WTC11 (cell line): ENCODE results near the gene ATG2B. TPM values are rescaled to one million over a fixed set of nuclear protein-coding genes. Genes with fewer than 3 reads are reported as not detected.

Experiments used
- ATAC-seq: fragments of 200-7000 bp; cut with Tn5 transposase; 2 replicates; pipeline ENCODE4 v1.10.0; 2021; ENCODE audit warnings: mild to moderate bottlenecking, moderate library complexity
- CTCF ChIA-PET: fragments of 300-600 bp; sonication (Branson Sonifier 250); formaldehyde crosslinking; loops from one replicate; lab custom pipeline; 2021; ENCODE audit warnings: antibody characterized with exemption; lab: Charles Lee
- POLR2A ChIA-PET: fragments of 350-600 bp; sonication (Branson Sonifier 250); formaldehyde crosslinking; loops from one replicate; lab custom pipeline; 2021; ENCODE audit warnings: antibody characterized with exemption; lab: Charles Lee
- DNase-seq: peaks from one replicate; pipeline ENCODE4 v3.0.0; 2021; ENCODE audit warnings: low spot score
- H3K27ac Mint-ChIP-seq: 2 replicates; pipeline ENCODE4 v1.8.0; 2021; ENCODE audit warnings: mixed read lengths
- H3K27me3 Mint-ChIP-seq: 2 replicates; pipeline ENCODE4 v1.8.0; 2021; ENCODE audit warnings: low read depth, mild to moderate bottlenecking, moderate library complexity, mixed read lengths
- H3K36me3 Mint-ChIP-seq: 2 replicates; pipeline ENCODE4 v1.8.0; 2021; ENCODE audit warnings: mixed read lengths
- H3K4me1 Mint-ChIP-seq: 2 replicates; pipeline ENCODE4 v1.8.0; 2022; ENCODE audit warnings: mixed read lengths
- H3K4me3 Mint-ChIP-seq: 2 replicates; pipeline ENCODE4 v1.8.0; 2021; ENCODE audit warnings: mild to moderate bottlenecking, moderate library complexity, mixed read lengths
- H3K9me3 Mint-ChIP-seq: 2 replicates; pipeline ENCODE4 v1.8.0; 2021; ENCODE audit warnings: mixed read lengths
- CREB1 ChIP-seq: sonication (generic); formaldehyde crosslinking; IDR thresholded peaks from 2 replicates; pipeline ENCODE4 v1.8.0; 2023; ENCODE audit warnings: mild to moderate bottlenecking, missing genetic modification reagents
- HMGA2 ChIP-seq: fragments of 250-450 bp; sonication (Bioruptor Pico); IDR thresholded peaks from 2 replicates; pipeline ENCODE4 v1.4.0; 2021; ENCODE audit warnings: mild to moderate bottlenecking, moderate library complexity
- JUN ChIP-seq: sonication (generic); formaldehyde crosslinking; IDR thresholded peaks from 2 replicates; pipeline ENCODE4 v1.8.0; 2023; ENCODE audit warnings: mild to moderate bottlenecking, missing genetic modification reagents
- MYBL2 ChIP-seq: sonication (generic); formaldehyde crosslinking; IDR thresholded peaks from 2 replicates; pipeline ENCODE4 v1.8.1; 2023; ENCODE audit warnings: mild to moderate bottlenecking, moderate library complexity, missing genetic modification reagents
- NR3C1 ChIP-seq: sonication (generic); formaldehyde crosslinking; conservative IDR thresholded peaks from 2 replicates; pipeline ENCODE4 v1.8.1; 2023; ENCODE audit warnings: low read depth, mild to moderate bottlenecking, missing genetic modification reagents
- SMAD4 ChIP-seq: sonication (generic); formaldehyde crosslinking; IDR thresholded peaks from 2 replicates; pipeline ENCODE4 v1.8.0; 2022; ENCODE audit warnings: mild to moderate bottlenecking, missing genetic modification reagents
- SOX15 ChIP-seq: fragments of 250-450 bp; sonication (Bioruptor Pico); IDR thresholded peaks from 2 replicates; pipeline ENCODE4 v1.9.0; 2021; ENCODE audit warnings: mild to moderate bottlenecking
- SP1 ChIP-seq: sonication (generic); formaldehyde crosslinking; conservative IDR thresholded peaks from 2 replicates; pipeline ENCODE4 v1.8.1; 2022; ENCODE audit warnings: missing genetic modification reagents
- TEAD4 ChIP-seq: sonication (generic); formaldehyde crosslinking; IDR thresholded peaks from 2 replicates; pipeline ENCODE4 v1.8.0; 2022; ENCODE audit warnings: mild to moderate bottlenecking, missing genetic modification reagents
- ZBTB21 ChIP-seq: sonication (generic); formaldehyde crosslinking; IDR thresholded peaks from 2 replicates; pipeline ENCODE4 v1.8.1; 2023; ENCODE audit warnings: mild to moderate bottlenecking, missing genetic modification reagents, borderline replicate concordance
- ZNF138 ChIP-seq: sonication (generic); formaldehyde crosslinking; conservative IDR thresholded peaks from 2 replicates; pipeline ENCODE4 v1.8.1; 2022; ENCODE audit warnings: mild to moderate bottlenecking, moderate library complexity, missing genetic modification reagents
- ZNF317 ChIP-seq: sonication (generic); formaldehyde crosslinking; IDR thresholded peaks from 2 replicates; pipeline ENCODE4 v1.8.1; 2023; ENCODE audit warnings: low read depth, mild to moderate bottlenecking, moderate library complexity, missing genetic modification reagents, borderline replicate concordance
- ZNF423 ChIP-seq: fragments of 250-450 bp; sonication (Bioruptor Pico); IDR thresholded peaks from 2 replicates; pipeline ENCODE4 v2.1.2; 2022; ENCODE audit warnings: mild to moderate bottlenecking, moderate library complexity
- ZNF671 ChIP-seq: fragments of 250-450 bp; sonication (Bioruptor Pico); IDR thresholded peaks from 2 replicates; pipeline ENCODE4 v1.8.0; 2021; ENCODE audit warnings: mild to moderate bottlenecking
- total RNA-seq: library from RNA; stranded (reverse); gene quantifications from 3 replicates; pipeline ENCODE4 v1.2.3, GENCODE V29; 2021
- TF ChIP-seq, protein P1 (sequence below): sonication (generic); formaldehyde crosslinking; IDR thresholded peaks from 2 replicates; pipeline ENCODE4 v1.8.0; 2023; ENCODE audit warnings: missing genetic modification reagents
- TF ChIP-seq, protein P2 (sequence below): sonication (generic); formaldehyde crosslinking; IDR thresholded peaks from 2 replicates; pipeline ENCODE4 v1.8.1; 2022; ENCODE audit warnings: low read depth, mild to moderate bottlenecking, moderate library complexity, missing genetic modification reagents, borderline replicate concordance
- TF ChIP-seq, protein P3 (sequence below): sonication (generic); formaldehyde crosslinking; IDR thresholded peaks from 2 replicates; pipeline ENCODE4 v1.8.1; 2022; ENCODE audit warnings: low read depth, missing genetic modification reagents, borderline replicate concordance
- TF ChIP-seq, protein P4 (sequence below): sonication (generic); formaldehyde crosslinking; IDR thresholded peaks from 2 replicates; pipeline ENCODE4 v1.8.0; 2023; ENCODE audit warnings: missing genetic modification reagents, mild to moderate bottlenecking, borderline replicate concordance
- TF ChIP-seq, protein P5 (sequence below): fragments of 250-450 bp; sonication (Bioruptor Pico); IDR thresholded peaks from 2 replicates; pipeline ENCODE4 v2.1.2; 2022; ENCODE audit warnings: mild to moderate bottlenecking, moderate library complexity
- TF ChIP-seq, protein P6 (sequence below): sonication (generic); formaldehyde crosslinking; IDR thresholded peaks from 2 replicates; pipeline ENCODE4 v1.8.0; 2022; ENCODE audit warnings: mild to moderate bottlenecking, missing genetic modification reagents
- TF ChIP-seq, protein P7 (sequence below): sonication (generic); formaldehyde crosslinking; IDR thresholded peaks from 2 replicates; pipeline ENCODE4 v1.8.1; 2023; ENCODE audit warnings: mild to moderate bottlenecking, moderate library complexity, missing genetic modification reagents

Gene ATG2B
- total RNA-seq, 1 experiment from 2014 or later = 10.3 TPM

DNA sequence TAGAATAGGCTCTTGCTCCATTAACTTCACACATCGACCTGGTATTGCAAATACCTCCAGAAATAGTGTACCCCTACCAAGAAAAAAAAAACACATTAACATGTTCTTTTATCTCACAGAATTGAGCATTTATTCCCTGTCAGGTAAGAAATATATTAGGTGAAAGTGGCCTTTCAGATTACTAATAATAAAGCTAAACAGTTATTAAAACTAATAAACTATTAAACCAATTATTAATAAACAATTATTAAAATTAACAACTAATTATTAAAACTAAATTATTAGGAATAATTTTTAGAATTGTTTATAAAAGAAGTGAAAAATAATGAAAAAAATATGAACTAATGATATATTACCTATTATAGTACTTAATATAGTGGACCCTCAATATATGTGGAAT, 21.6 kb upstream of the ATG2B start:
- POLR2A ChIA-PET = no interaction called here

DNA sequence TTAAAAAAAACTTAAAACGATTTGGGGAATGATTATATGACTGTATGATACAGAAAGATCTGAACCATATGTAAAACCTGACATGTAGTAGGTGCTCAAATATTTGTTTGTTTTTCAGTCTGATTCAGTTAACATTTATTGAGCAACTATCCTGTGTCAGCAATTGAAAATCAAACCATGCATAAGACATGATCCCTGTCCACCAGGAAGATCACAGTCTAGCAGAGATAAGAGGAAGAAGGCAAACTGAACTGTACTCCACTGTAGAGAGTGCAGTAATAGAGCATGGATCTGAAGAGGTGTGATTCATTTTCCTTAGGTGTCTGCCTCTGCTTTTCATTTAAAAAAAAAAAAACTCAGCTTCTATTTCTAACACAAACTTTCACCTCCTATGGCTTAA, 20.9 kb upstream of the ATG2B start:
- no peaks in the 10 kb centered on the region for H3K9me3 Mint-ChIP-seq
- CTCF ChIA-PET = no interaction called here
- no peak for ATAC-seq
- DNase-seq = no peak
- POLR2A ChIA-PET = no interaction called here
- H3K27me3 Mint-ChIP-seq = no peaks in the 10 kb centered on the region
- peaks cover 10% of the 10 kb centered on the region for H3K36me3 Mint-ChIP-seq
- no peak overlapping the region for H3K27ac Mint-ChIP-seq
- no peak overlapping the region for H3K4me3 Mint-ChIP-seq
- no peaks in the 10 kb centered on the region for H3K4me1 Mint-ChIP-seq
- TF ChIP-seq ZNF317 (CRISPR knock-in tag) (no peak), ZNF671 (CRISPR knock-in tag) (no peak), SOX15 (CRISPR knock-in tag) (no peak), ZNF423 (no peak), TEAD4 (CRISPR knock-in tag) (no peak), CREB1 (CRISPR knock-in tag) (no peak), SMAD4 (CRISPR knock-in tag) (no peak), JUN (CRISPR knock-in tag) (no peak), ZBTB21 (CRISPR knock-in tag) (no peak), MYBL2 (CRISPR knock-in tag) (no peak), NR3C1 (CRISPR knock-in tag) (no peak), SP1 (CRISPR knock-in tag) (no peak), ZNF138 (CRISPR knock-in tag) (no peak)
- TF ChIP-seq, protein P1, sequence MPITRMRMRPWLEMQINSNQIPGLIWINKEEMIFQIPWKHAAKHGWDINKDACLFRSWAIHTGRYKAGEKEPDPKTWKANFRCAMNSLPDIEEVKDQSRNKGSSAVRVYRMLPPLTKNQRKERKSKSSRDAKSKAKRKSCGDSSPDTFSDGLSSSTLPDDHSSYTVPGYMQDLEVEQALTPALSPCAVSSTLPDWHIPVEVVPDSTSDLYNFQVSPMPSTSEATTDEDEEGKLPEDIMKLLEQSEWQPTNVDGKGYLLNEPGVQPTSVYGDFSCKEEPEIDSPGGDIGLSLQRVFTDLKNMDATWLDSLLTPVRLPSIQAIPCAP (CRISPR knock-in tag) = no peak
- TF ChIP-seq, protein P2, sequence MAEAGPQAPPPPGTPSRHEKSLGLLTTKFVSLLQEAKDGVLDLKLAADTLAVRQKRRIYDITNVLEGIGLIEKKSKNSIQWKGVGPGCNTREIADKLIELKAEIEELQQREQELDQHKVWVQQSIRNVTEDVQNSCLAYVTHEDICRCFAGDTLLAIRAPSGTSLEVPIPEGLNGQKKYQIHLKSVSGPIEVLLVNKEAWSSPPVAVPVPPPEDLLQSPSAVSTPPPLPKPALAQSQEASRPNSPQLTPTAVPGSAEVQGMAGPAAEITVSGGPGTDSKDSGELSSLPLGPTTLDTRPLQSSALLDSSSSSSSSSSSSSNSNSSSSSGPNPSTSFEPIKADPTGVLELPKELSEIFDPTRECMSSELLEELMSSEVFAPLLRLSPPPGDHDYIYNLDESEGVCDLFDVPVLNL (CRISPR knock-in tag) = no peak
- TF ChIP-seq, protein P3, sequence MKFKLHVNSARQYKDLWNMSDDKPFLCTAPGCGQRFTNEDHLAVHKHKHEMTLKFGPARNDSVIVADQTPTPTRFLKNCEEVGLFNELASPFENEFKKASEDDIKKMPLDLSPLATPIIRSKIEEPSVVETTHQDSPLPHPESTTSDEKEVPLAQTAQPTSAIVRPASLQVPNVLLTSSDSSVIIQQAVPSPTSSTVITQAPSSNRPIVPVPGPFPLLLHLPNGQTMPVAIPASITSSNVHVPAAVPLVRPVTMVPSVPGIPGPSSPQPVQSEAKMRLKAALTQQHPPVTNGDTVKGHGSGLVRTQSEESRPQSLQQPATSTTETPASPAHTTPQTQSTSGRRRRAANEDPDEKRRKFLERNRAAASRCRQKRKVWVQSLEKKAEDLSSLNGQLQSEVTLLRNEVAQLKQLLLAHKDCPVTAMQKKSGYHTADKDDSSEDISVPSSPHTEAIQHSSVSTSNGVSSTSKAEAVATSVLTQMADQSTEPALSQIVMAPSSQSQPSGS (CRISPR knock-in tag) = no peak
- TF ChIP-seq, protein P4, sequence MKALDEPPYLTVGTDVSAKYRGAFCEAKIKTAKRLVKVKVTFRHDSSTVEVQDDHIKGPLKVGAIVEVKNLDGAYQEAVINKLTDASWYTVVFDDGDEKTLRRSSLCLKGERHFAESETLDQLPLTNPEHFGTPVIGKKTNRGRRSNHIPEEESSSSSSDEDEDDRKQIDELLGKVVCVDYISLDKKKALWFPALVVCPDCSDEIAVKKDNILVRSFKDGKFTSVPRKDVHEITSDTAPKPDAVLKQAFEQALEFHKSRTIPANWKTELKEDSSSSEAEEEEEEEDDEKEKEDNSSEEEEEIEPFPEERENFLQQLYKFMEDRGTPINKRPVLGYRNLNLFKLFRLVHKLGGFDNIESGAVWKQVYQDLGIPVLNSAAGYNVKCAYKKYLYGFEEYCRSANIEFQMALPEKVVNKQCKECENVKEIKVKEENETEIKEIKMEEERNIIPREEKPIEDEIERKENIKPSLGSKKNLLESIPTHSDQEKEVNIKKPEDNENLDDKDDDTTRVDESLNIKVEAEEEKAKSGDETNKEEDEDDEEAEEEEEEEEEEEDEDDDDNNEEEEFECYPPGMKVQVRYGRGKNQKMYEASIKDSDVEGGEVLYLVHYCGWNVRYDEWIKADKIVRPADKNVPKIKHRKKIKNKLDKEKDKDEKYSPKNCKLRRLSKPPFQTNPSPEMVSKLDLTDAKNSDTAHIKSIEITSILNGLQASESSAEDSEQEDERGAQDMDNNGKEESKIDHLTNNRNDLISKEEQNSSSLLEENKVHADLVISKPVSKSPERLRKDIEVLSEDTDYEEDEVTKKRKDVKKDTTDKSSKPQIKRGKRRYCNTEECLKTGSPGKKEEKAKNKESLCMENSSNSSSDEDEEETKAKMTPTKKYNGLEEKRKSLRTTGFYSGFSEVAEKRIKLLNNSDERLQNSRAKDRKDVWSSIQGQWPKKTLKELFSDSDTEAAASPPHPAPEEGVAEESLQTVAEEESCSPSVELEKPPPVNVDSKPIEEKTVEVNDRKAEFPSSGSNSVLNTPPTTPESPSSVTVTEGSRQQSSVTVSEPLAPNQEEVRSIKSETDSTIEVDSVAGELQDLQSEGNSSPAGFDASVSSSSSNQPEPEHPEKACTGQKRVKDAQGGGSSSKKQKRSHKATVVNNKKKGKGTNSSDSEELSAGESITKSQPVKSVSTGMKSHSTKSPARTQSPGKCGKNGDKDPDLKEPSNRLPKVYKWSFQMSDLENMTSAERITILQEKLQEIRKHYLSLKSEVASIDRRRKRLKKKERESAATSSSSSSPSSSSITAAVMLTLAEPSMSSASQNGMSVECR (CRISPR knock-in tag) = no peak
- TF ChIP-seq, protein P5, sequence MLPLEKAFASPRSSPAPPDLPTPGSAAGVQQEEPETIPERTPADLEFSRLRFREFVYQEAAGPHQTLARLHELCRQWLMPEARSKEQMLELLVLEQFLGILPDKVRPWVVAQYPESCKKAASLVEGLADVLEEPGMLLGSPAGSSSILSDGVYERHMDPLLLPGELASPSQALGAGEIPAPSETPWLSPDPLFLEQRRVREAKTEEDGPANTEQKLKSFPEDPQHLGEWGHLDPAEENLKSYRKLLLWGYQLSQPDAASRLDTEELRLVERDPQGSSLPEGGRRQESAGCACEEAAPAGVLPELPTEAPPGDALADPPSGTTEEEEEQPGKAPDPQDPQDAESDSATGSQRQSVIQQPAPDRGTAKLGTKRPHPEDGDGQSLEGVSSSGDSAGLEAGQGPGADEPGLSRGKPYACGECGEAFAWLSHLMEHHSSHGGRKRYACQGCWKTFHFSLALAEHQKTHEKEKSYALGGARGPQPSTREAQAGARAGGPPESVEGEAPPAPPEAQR (CRISPR knock-in tag) = no peak
- TF ChIP-seq, protein P6, sequence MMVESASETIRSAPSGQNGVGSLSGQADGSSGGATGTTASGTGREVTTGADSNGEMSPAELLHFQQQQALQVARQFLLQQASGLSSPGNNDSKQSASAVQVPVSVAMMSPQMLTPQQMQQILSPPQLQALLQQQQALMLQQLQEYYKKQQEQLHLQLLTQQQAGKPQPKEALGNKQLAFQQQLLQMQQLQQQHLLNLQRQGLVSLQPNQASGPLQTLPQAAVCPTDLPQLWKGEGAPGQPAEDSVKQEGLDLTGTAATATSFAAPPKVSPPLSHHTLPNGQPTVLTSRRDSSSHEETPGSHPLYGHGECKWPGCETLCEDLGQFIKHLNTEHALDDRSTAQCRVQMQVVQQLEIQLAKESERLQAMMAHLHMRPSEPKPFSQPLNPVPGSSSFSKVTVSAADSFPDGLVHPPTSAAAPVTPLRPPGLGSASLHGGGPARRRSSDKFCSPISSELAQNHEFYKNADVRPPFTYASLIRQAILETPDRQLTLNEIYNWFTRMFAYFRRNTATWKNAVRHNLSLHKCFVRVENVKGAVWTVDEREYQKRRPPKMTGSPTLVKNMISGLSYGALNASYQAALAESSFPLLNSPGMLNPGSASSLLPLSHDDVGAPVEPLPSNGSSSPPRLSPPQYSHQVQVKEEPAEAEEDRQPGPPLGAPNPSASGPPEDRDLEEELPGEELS (CRISPR knock-in tag) = no peak

More for the DNA sequence above, 21.6 kb upstream of the ATG2B start:
- TF ChIP-seq, protein P7, sequence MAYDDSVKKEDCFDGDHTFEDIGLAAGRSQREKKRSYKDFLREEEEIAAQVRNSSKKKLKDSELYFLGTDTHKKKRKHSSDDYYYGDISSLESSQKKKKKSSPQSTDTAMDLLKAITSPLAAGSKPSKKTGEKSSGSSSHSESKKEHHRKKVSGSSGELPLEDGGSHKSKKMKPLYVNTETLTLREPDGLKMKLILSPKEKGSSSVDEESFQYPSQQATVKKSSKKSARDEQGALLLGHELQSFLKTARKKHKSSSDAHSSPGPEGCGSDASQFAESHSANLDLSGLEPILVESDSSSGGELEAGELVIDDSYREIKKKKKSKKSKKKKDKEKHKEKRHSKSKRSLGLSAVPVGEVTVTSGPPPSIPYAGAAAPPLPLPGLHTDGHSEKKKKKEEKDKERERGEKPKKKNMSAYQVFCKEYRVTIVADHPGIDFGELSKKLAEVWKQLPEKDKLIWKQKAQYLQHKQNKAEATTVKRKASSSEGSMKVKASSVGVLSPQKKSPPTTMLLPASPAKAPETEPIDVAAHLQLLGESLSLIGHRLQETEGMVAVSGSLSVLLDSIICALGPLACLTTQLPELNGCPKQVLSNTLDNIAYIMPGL (CRISPR knock-in tag) = no peak
- peak; percentile 78 for TF ChIP-seq HMGA2 (CRISPR knock-in tag)
- Mint-ChIP-seq H3K36me3 (peaks cover 10% of the 10 kb centered on the region), H3K9me3 (no peaks in the 10 kb centered on the region), H3K27me3 (peaks cover 5% of the 10 kb centered on the region), H3K27ac (no peak overlapping the region), H3K4me1 (no peaks in the 10 kb centered on the region), H3K4me3 (no peak overlapping the region)
- CTCF ChIA-PET = no interaction called here
- DNase-seq (no peak), ATAC-seq (no peak)
